Measurements from ENCODE around the gene PVRIG.
"Not testable (repeated sequence)": the region's sequence is repeated elsewhere in the genome, so short reads cannot be mapped to it uniquely, and the experiment has no call there.

PVRIG gene

DNA sequence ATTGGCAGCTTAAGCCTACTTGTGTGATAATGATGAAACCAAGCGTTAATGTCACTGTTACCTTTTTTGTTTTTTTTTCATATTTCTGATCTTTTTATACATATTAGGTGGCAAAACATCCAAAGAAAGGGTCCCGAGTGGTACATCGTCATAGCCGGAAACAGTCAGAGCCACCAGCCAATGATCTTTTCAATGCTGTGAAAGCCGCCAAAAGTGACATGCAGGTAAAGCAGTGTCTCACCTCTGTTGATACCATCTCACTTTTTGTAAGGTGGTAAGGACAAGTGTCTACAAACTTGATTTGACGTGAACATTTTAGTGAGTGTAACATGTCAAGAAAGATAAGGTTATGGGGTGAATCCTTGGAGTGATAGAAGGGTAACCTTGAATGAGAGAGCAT is 37.1 kb upstream of the PVRIG start:
- not testable (repeated sequence) for H4K20me1 ChIP-seq (ENCODE audit: insufficient read depth, low read length, poor library complexity, severe bottlenecking); H3F3A ChIP-seq (ENCODE audit: low read depth); H3K27me3 ChIP-seq (ENCODE audit: insufficient read depth, low read length, poor library complexity, severe bottlenecking); H3K9ac ChIP-seq (ENCODE audit: low read depth, low read length, poor library complexity, severe bottlenecking); H3K79me2 ChIP-seq (ENCODE audit: insufficient read depth, low read length); H3K4me3 ChIP-seq (ENCODE audit: low read length, poor library complexity, severe bottlenecking); H2AFZ ChIP-seq (ENCODE audit: low read length); H3K9me3 ChIP-seq (ENCODE audit: insufficient read depth, low read depth, low read length); H3K4me2 ChIP-seq (ENCODE audit: low read depth, low read length, poor library complexity, severe bottlenecking); H3K9me2 ChIP-seq (replicated peaks; ENCODE audit: low read depth, low read length); H3K36me3 ChIP-seq (ENCODE audit: insufficient read depth, low read length); H3K4me1 ChIP-seq (ENCODE audit: insufficient read depth, low read length, poor library complexity, severe bottlenecking)

DNA sequence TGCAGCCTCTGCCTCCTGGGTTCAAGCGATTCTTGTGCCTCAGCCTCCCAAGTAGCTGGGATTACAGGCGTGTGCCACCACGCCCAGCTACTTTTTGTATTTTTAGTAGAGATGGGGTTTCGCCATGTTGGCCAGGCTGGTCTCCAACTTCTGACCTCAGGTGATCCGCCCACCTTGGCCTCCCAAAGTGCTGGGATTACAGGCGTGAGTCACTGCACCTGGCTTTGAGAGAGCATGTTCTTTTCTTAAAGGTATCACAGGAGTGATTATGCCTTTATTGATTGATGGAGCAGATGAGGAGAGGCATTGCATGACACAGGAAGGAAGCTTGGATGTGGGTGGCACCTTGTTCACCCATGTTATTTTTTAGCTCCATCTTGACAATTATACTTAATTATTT is 36.7 kb upstream of the PVRIG start:
- H3K9me3 ChIP-seq (ENCODE audit: insufficient read depth, low read depth, low read length); H3K9ac ChIP-seq (ENCODE audit: low read depth, low read length, poor library complexity, severe bottlenecking); H3K27me3 ChIP-seq (ENCODE audit: insufficient read depth, low read length, poor library complexity, severe bottlenecking); H3K4me1 ChIP-seq (ENCODE audit: insufficient read depth, low read length, poor library complexity, severe bottlenecking); H3K36me3 ChIP-seq (ENCODE audit: insufficient read depth, low read length); H3K79me2 ChIP-seq (ENCODE audit: insufficient read depth, low read length); H4K20me1 ChIP-seq (ENCODE audit: insufficient read depth, low read length, poor library complexity, severe bottlenecking); H3F3A ChIP-seq (ENCODE audit: low read depth); H2AFZ ChIP-seq (ENCODE audit: low read length); H3K9me2 ChIP-seq (replicated peaks; ENCODE audit: low read depth, low read length); H3K4me2 ChIP-seq (ENCODE audit: low read depth, low read length, poor library complexity, severe bottlenecking); H3K4me3 ChIP-seq (ENCODE audit: low read length, poor library complexity, severe bottlenecking): not testable (repeated sequence)

DNA sequence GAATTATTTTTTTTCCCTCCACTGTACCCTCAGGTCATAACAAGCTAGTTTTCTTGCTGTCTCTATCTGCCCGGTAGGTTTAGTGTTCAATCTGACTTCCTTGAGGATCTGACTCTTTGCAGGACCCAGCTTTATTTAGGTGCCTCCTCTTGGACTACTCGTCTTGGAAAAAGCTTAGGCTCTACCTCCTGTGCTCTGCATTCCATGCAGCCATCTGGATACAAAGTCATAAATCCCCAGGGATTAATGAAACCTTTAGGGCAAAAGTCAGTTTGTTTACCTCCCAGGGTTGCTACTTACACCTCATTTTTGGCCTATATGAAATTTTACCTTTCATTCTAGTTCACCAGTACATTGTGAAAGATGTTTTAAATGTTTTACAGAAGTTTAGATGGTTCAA is 34.0 kb upstream of the PVRIG start:
- Histone ChIP-seq H4K20me1 (ENCODE audit: insufficient read depth, low read length, poor library complexity, severe bottlenecking) (no peaks in the 10 kb centered on the region), H3K79me2 (ENCODE audit: insufficient read depth, low read length) (no peaks in the 10 kb centered on the region), H3F3A (ENCODE audit: low read depth) (no peaks in the 10 kb centered on the region), H3K4me3 (ENCODE audit: low read length, poor library complexity, severe bottlenecking) (no peak overlapping the region), H3K27me3 (ENCODE audit: insufficient read depth, low read length, poor library complexity, severe bottlenecking) (no peaks in the 10 kb centered on the region), H3K4me1 (ENCODE audit: insufficient read depth, low read length, poor library complexity, severe bottlenecking) (peaks cover 7% of the 10 kb centered on the region), H3K4me2 (ENCODE audit: low read depth, low read length, poor library complexity, severe bottlenecking) (no peak overlapping the region), H2AFZ (ENCODE audit: low read length) (no peak overlapping the region), H3K9me2 (replicated peaks; ENCODE audit: low read depth, low read length) (no peaks in the 10 kb centered on the region), H3K9ac (ENCODE audit: low read depth, low read length, poor library complexity, severe bottlenecking) (no peak overlapping the region), H3K9me3 (ENCODE audit: insufficient read depth, low read depth, low read length) (no peaks in the 10 kb centered on the region), H3K36me3 (ENCODE audit: insufficient read depth, low read length) (no peaks in the 10 kb centered on the region)
- TF ChIP-seq, protein P1, sequence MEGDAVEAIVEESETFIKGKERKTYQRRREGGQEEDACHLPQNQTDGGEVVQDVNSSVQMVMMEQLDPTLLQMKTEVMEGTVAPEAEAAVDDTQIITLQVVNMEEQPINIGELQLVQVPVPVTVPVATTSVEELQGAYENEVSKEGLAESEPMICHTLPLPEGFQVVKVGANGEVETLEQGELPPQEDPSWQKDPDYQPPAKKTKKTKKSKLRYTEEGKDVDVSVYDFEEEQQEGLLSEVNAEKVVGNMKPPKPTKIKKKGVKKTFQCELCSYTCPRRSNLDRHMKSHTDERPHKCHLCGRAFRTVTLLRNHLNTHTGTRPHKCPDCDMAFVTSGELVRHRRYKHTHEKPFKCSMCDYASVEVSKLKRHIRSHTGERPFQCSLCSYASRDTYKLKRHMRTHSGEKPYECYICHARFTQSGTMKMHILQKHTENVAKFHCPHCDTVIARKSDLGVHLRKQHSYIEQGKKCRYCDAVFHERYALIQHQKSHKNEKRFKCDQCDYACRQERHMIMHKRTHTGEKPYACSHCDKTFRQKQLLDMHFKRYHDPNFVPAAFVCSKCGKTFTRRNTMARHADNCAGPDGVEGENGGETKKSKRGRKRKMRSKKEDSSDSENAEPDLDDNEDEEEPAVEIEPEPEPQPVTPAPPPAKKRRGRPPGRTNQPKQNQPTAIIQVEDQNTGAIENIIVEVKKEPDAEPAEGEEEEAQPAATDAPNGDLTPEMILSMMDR (conservative IDR thresholded peaks at IDR 0.05; ENCODE audit: low read length) = no peak
- TF ChIP-seq EZH2phosphoT487 (IDR thresholded peaks at IDR 0.05; ENCODE audit: borderline replicate concordance) = no peak

DNA sequence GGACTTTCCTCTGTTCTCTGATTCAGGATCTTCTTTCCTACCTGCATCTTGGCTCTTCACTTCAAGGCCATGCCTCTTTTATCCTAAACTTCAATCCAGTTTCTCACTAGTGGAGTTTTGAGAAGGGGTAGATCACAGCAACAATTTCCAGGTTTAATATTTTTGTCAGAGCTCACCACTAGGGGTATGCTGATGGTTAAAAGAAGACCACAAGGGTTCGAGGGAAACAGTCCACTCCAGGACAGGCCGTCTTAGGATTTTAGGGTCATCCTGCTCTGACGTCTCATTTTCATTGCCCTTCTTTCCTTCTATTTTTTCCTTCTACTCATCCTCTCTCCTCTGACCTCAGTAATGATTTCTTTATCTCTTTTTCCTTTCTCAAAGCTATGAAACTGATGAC is 30.7 kb upstream of the PVRIG start:
- H3K9me2 ChIP-seq (replicated peaks; ENCODE audit: low read depth, low read length) = no peaks in the 10 kb centered on the region
- no peaks in the 10 kb centered on the region for H3K36me3 ChIP-seq (ENCODE audit: insufficient read depth, low read length)
- H4K20me1 ChIP-seq (ENCODE audit: insufficient read depth, low read length, poor library complexity, severe bottlenecking) = no peaks in the 10 kb centered on the region
- H3K4me2 ChIP-seq (ENCODE audit: low read depth, low read length, poor library complexity, severe bottlenecking) = no peak overlapping the region
- no peaks in the 10 kb centered on the region for H3K27me3 ChIP-seq (ENCODE audit: insufficient read depth, low read length, poor library complexity, severe bottlenecking)
- no peaks in the 10 kb centered on the region for H3F3A ChIP-seq (ENCODE audit: low read depth)
- H2AFZ ChIP-seq (ENCODE audit: low read length) = no peak overlapping the region
- H3K4me1 ChIP-seq (ENCODE audit: insufficient read depth, low read length, poor library complexity, severe bottlenecking) = peaks cover 36% of the 10 kb centered on the region
- no peaks in the 10 kb centered on the region for H3K79me2 ChIP-seq (ENCODE audit: insufficient read depth, low read length)
- H3K9ac ChIP-seq (ENCODE audit: low read depth, low read length, poor library complexity, severe bottlenecking) = no peak overlapping the region
- TF ChIP-seq, protein P1 (conservative IDR thresholded peaks at IDR 0.05; ENCODE audit: low read length) = peak; percentile 47
- TF ChIP-seq EZH2phosphoT487 (IDR thresholded peaks at IDR 0.05; ENCODE audit: borderline replicate concordance) = no peak
- no peak overlapping the region for H3K4me3 ChIP-seq (ENCODE audit: low read length, poor library complexity, severe bottlenecking)
- H3K9me3 ChIP-seq (ENCODE audit: insufficient read depth, low read depth, low read length) = no peaks in the 10 kb centered on the region

Data from Loucy (cell line).